Stimulated activated naive CD8-positive, alpha-beta T cell treated with anti-CD3 and anti-CD28 coated beads, Interleukin-15, amount 100 ng/mL, for 72 hours (primary cell): Measurements from ENCODE around the gene SLX4IP.

Source experiments
- ATAC-seq: fragments of 150-1000 bp; cut with Tn5 transposase; 2 replicates; pipeline ENCODE4 v1.10.0; 2021; ENCODE audit warnings: mild to moderate bottlenecking, moderate library complexity
- DNase-seq, 2 donors: peaks; one replicate each; pipeline ENCODE4 v3.0.0; 2021 to 2022
- H3K27ac Mint-ChIP-seq, 2 donors: one replicate each; pipeline ENCODE4 v1.8.0; 2022; ENCODE audit warnings: mild to moderate bottlenecking in 2 of 2, mixed read lengths in 2 of 2, moderate library complexity in 2 of 2
- H3K27me3 Mint-ChIP-seq: one replicate; pipeline ENCODE4 v1.8.0; 2022; ENCODE audit warnings: mixed read lengths
- H3K4me1 Mint-ChIP-seq: one replicate; pipeline ENCODE4 v1.8.0; 2022; ENCODE audit warnings: mild to moderate bottlenecking, mixed read lengths
- H3K4me3 Mint-ChIP-seq, 2 donors: one replicate each; pipeline ENCODE4 v1.8.0; 2022; ENCODE audit warnings: mild to moderate bottlenecking in 2 of 2, mixed read lengths in 2 of 2, moderate library complexity in 1 of 2
- H3K9me3 Mint-ChIP-seq, 2 donors: one replicate each; pipeline ENCODE4 v1.8.0; 2022; ENCODE audit warnings: mixed read lengths in 2 of 2

The SLX4IP gene

GRCh38 chr20:10666221-10667076 is 231.3 kb downstream of the SLX4IP start:
- H3K9me3 Mint-ChIP-seq, result no peaks in the 10 kb centered on the region
- H3K27ac Mint-ChIP-seq, result no peak overlapping the region
- ATAC-seq (no peak), DNase-seq (no peak)
- H3K27me3 Mint-ChIP-seq, result peaks cover 77% of the 10 kb centered on the region
- H3K4me3 Mint-ChIP-seq, result no peak overlapping the region
- H3K4me1 Mint-ChIP-seq, result peaks cover 12% of the 10 kb centered on the region

- no peak overlapping the region for H3K27ac Mint-ChIP-seq
- peaks cover 17% of the 10 kb centered on the region for H3K4me1 Mint-ChIP-seq
- H3K9me3 Mint-ChIP-seq, result no peaks in the 10 kb centered on the region
- DNase-seq (no peak), ATAC-seq (no peak)
- no peak overlapping the region for H3K4me3 Mint-ChIP-seq
- H3K27me3 Mint-ChIP-seq, result peaks cover 77% of the 10 kb centered on the region
Observed at GRCh38 chr20:10667077-10667401, 231.9 kb downstream of the SLX4IP start.

- Mint-ChIP-seq H3K27ac (no peak overlapping the region), H3K4me3 (no peak overlapping the region), H3K9me3 (no peaks in the 10 kb centered on the region), H3K4me1 (peaks cover 24% of the 10 kb centered on the region), H3K27me3 (peaks cover 77% of the 10 kb centered on the region)
- ATAC-seq (no peak), DNase-seq (no peak)
Observed at GRCh38 chr20:10667560-10668167, 232.6 kb downstream of the SLX4IP start.

GRCh38 chr20:10668677-10669368 is 233.7 kb downstream of the SLX4IP start:
- H3K4me1 Mint-ChIP-seq, result peaks cover 31% of the 10 kb centered on the region
- H3K9me3 Mint-ChIP-seq, result no peaks in the 10 kb centered on the region
- ATAC-seq (no peak), DNase-seq (no peak)
- no peak overlapping the region for H3K27ac Mint-ChIP-seq
- H3K27me3 Mint-ChIP-seq, result peaks cover 76% of the 10 kb centered on the region
- H3K4me3 Mint-ChIP-seq, result no peak overlapping the region

GRCh38 chr20:10669843-10670446 is 234.8 kb downstream of the SLX4IP start:
- Mint-ChIP-seq H3K4me3 (no peak overlapping the region), H3K27ac (no peak overlapping the region), H3K4me1 (peaks cover 37% of the 10 kb centered on the region), H3K9me3 (no peaks in the 10 kb centered on the region), H3K27me3 (peaks cover 74% of the 10 kb centered on the region)
- DNase-seq (no peak), ATAC-seq (no peak)

- no peak for DNase-seq
- Mint-ChIP-seq H3K9me3 (no peaks in the 10 kb centered on the region), H3K27me3 (peaks cover 79% of the 10 kb centered on the region), H3K4me3 (peak overlapping the region in 1 of 2 donors; percentile 10), H3K4me1 (peaks cover 40% of the 10 kb centered on the region), H3K27ac (no peak overlapping the region)
- ATAC-seq, result no peak
Observed at GRCh38 chr20:10670501-10671220, 235.6 kb downstream of the SLX4IP start.

GRCh38 chr20:10671221-10671918 is 236.3 kb downstream of the SLX4IP start:
- Mint-ChIP-seq H3K27me3 (peaks cover 79% of the 10 kb centered on the region), H3K27ac (no peak overlapping the region), H3K9me3 (no peaks in the 10 kb centered on the region), H3K4me1 (peaks cover 40% of the 10 kb centered on the region), H3K4me3 (peak overlapping the region; percentile 83 to 95)
- ATAC-seq (peak; percentile 49), DNase-seq (peak; percentile 51 to 70)

GRCh38 chr20:10671919-10672623 is 237.0 kb downstream of the SLX4IP start:
- Mint-ChIP-seq H3K4me3 (peak overlapping the region; percentile 83 to 95), H3K9me3 (no peaks in the 10 kb centered on the region), H3K27ac (peak overlapping the region in 1 of 2 donors; percentile 91), H3K27me3 (peaks cover 85% of the 10 kb centered on the region), H3K4me1 (peaks cover 40% of the 10 kb centered on the region)
- DNase-seq (peak; percentile 18 to 43), ATAC-seq (peak; percentile 16)

GRCh38 chr20:10672624-10673127 is 237.6 kb downstream of the SLX4IP start:
- Mint-ChIP-seq H3K9me3 (no peaks in the 10 kb centered on the region), H3K27ac (peak overlapping the region; percentile 65 to 91), H3K4me1 (peaks cover 40% of the 10 kb centered on the region), H3K4me3 (peak overlapping the region; percentile 83 to 95), H3K27me3 (peaks cover 91% of the 10 kb centered on the region)
- DNase-seq, result peak; percentile 66 to 83
- peak; percentile 46 for ATAC-seq

- peak; percentile 11 for ATAC-seq
- H3K4me1 Mint-ChIP-seq, result peaks cover 40% of the 10 kb centered on the region
Observed at GRCh38 chr20:10673176-10673841, 238.2 kb downstream of the SLX4IP start.

GRCh38 chr20:10673842-10674683 is 239.0 kb downstream of the SLX4IP start, which contains the start of gene JAG1:
Gene JAG1 (minus strand): TSS chr20:10673999. CDS start chr20:10673530, 469 bp downstream.
- H3K4me3 Mint-ChIP-seq, result peak within 1 kb of the TSS; percentile 95 to 97
- peak within 1 kb of the TSS; percentile 65 to 91 for H3K27ac Mint-ChIP-seq
- H3K9me3 Mint-ChIP-seq, result no peaks in the 10 kb centered on the region
- H3K4me1 Mint-ChIP-seq, result peaks cover 40% of the 10 kb centered on the region
- ATAC-seq, result peak; percentile 81
- peak; percentile 86 to 88 for DNase-seq
- peaks cover 97% of the 10 kb centered on the region for H3K27me3 Mint-ChIP-seq

More at GRCh38 chr20:10673176-10673841, 238.2 kb downstream of the SLX4IP start:
- Mint-ChIP-seq H3K27me3 (peaks cover 97% of the 10 kb centered on the region), H3K9me3 (no peaks in the 10 kb centered on the region), H3K4me3 (peak overlapping the region; percentile 95 to 97), H3K27ac (peak overlapping the region; percentile 40 to 91)
- DNase-seq, result peak; percentile 42 to 46

- Mint-ChIP-seq H3K9me3 (no peaks in the 10 kb centered on the region), H3K27me3 (peaks cover 91% of the 10 kb centered on the region), H3K4me1 (peaks cover 40% of the 10 kb centered on the region), H3K27ac (no peak overlapping the region), H3K4me3 (peak overlapping the region; percentile 64 to 97)
- DNase-seq (peak; percentile 69 to 80), ATAC-seq (peak; percentile 61)
Observed at GRCh38 chr20:10674684-10675449, 239.8 kb downstream of the SLX4IP start.
